GM19025 (cell line): ENCODE measurements around the gene OPCML.

Source experiments
- ATAC-seq: cut with Tn5 transposase; IDR thresholded peaks from one replicate; pipeline ENCODE4 v1.9.1; 2021; ENCODE audit warnings: mild to moderate bottlenecking, low read depth, moderate library complexity; ENCODE audit not compliant: unreplicated experiment

Gene OPCML

GRCh38 chr11:133418218-133418617 lies 114.1 kb downstream of the OPCML start:
- no peak for ATAC-seq

DNA sequence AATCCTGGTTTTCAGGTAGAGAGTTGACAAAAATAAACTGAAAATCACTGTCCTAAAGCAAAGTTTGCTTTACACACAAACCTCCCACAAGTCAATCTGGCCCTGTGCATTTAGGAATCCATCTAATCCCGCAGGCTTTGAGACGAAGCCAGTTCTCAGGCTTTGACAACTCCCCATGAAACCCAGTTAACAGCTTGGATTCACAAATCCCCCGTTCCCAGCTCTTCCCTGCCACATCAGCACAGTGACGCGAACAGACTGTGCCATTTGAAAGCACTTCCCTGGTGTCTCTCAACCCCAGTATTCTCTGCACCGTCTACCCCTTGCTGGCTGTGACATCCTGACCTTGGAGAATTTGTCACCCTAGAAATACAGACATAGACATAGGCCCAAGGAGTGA lies 117.8 kb downstream of the OPCML start:
- ATAC-seq = no peak

DNA sequence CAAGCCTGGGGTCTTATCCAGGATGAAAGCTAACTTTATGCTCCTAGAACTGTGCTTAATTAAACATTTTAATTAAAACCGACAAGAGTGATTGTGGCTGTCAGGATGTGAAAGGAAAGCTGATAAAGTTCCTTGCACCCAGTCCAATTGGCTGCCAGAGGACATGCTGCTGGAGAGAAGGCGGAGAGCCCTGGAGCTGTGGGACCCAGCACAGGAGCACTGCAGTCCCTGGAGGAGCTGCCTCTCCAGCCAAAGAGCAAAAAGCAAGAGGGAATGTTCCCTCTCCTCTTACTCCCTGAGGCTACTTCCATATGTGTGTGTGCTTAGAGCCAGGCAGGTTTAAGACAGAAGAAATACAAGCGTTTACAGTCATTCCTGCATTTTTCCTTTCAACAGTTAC lies 118.6 kb downstream of the OPCML start:
- ATAC-seq = no peak

GRCh38 chr11:133409799-133410198 lies 122.5 kb downstream of the OPCML start:
- no peak for ATAC-seq

DNA sequence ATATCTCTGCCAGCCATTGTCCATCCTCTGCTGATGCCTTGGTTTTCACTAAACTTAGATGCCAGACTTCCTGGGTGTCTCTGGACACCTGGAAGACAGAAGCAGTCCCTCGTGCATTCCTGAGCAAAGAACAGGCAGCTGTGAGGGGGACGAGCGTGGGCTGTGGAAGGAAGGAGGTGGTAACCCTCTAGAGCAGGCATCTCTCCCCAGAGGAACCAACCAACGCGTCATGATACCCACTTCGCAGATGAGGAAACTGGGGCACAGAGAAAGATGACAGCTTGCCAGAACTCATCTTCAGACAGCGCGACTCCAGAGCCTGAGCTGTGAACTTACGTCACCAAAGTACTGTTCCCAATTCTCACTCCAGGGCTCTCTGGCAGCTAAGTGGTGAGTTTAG lies 123.4 kb downstream of the OPCML start:
- ATAC-seq = no peak

- ATAC-seq = no peak
Measured at GRCh38 chr11:133408402-133408801, 123.9 kb downstream of the OPCML start.

DNA sequence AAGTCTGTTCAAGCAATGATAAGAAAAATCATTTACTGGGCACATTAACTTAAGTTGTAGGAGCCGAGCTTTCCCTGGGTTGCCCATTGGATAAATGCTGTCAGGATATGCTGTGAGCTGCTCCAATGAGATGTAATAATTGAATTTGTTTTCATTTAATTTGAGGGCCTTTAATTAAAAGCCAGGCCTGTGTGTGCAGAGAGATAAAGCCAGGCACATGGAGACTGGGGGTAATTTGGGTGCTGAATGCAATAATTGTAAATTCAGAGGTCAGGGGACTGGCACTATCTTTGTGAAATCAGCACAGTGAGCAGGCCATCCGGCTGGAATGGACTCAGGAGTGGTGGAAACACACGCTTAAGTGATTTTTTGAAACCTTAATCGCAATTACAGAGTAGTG lies 125.8 kb downstream of the OPCML start:
- no peak for ATAC-seq

DNA sequence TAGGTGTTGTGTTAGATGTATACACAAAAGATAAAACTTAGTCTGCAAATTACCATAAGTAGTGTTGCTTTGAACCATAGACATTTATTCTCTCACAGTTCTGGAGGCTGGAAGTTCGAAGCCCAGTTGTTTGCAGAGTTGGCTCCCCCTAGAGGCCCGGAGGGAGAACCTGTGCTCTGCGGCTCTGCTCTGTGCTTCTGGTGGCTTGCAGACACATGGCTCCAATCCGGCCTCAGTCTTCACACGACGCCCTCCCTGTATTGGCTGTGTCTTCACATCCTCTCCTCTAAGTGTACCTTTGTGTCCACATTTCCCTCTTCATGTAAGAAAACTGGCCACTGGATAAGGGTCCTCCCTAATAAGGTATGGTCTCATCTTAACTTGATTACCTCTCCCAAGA lies 128.4 kb downstream of the OPCML start:
- ATAC-seq = no peak

DNA sequence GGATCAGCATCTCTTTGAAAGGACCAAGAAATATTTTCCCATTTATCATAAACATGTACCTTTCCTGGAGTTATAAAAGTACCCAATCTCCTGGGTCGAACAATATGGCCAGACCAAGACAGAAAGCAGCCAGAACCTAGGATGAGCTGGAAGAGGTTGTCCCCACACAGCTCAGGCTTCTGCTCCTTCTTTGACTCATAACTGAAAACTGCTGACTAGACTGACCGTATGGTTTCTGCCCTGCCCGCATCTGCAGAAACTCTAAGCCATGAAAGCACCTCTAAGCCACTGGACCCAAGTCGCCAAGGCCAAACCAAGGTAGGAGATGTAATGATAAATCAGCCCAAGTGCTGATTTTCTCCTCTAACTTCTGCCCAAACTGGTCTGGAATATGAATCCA lies 129.8 kb downstream of the OPCML start:
- no peak for ATAC-seq

DNA sequence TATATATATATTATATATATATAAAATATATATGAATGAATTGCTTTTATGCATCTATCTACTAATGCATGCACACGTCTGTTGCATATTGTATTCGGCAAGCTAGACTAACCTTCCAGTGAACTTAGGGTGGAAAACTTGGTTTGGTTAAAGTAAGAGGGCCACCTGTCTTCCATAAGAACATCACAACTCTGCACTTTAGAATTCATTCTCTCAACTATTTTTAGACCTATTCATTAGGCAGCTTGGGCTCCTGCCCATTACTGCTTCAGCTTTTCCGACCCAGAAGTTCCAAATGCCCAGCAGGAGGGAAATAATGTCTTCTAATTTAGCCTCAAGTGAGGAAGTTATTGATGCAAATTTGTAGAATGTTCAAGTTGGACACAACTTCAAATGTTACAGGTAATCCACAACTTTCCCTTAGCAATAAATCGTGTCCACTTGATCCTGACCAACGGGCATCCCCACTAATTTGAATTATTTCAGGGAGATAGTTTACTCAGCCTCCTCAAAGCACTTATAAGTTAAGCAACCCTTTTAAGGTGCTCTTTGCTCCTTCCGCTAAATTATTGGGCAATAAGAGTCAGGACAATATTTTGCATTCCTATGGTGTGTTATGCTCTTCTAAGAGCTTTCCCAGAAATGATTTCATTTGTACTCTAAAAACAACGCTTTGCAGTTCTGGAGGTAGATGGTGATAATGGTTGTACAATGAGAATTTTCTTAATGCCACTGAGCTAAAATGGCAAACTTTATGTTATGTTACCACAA lies 132.3 kb downstream of the OPCML start:
- ATAC-seq = no peak

GRCh38 chr11:133399294-133399693 lies 133.0 kb downstream of the OPCML start:
- ATAC-seq = no peak

GRCh38 chr11:133390803-133391202 lies 141.5 kb downstream of the OPCML start:
- no peak for ATAC-seq

DNA sequence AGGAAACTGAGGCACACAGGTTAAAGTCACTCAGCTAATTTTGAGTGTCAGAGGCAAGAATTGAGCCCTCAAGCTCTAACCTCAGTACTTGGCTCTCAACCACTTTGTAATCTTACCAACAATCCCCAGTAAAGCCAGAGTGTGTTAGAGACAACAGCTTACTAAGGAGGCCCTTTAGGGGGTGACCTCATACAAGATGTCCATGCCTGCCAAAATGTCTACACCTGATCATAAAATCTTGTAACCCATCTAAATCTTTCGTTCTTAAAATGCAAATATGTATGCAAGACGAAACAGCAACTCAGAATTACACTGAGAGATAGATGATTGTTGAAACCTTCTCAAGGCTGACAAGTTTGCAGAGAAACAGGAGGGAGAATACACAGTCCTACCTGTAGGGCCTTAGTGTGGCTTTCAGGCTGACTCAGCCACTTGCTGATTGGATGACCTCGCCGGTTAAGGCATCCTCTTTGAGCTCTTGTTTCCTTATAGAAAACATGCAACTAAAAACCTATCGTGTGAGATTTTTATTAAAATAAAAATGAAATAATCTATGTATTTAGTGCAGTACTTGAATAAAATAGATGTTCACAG lies 143.2 kb downstream of the OPCML start:
- ATAC-seq = no peak

DNA sequence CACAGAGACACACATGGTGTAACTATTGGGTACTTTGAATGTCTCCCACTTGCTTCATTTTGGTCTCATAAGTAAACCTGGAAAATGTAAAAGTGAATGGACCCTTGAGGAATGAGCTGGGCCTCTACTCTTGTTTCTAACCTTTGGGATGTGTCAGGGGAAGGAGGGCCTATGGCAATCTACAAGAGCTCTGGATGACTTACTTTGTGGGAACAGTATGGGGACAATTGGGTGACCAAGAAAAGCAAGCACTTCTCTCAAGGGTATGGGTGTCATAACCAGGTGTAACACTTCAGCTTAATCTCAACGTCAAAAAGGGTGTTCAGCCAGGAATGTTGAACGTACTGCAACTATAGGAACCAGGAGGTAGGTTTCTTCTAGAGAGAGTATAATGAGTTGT lies 144.0 kb downstream of the OPCML start:
- no peak for ATAC-seq

- ATAC-seq = no peak
Measured at GRCh38 chr11:133386852-133387251, 145.4 kb downstream of the OPCML start.

DNA sequence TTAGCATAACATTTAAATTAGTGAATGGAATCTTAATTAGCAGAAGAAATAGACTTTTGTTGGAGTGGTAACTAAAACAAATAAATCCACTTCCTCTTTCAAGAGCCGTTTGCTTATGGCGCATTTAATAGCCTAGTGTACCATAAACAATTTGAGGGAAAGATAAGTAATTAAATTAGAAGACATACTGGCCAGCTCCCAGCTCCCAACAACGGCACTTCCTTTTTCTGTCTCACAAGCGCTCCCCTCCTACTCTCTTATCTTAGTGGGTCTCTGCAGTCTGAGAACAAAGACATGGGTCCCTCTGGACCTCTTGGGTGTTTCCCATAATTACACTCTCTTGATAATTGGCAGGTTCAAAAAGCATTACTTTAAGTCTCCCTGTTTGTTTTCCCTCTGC lies 146.0 kb downstream of the OPCML start:
- no peak for ATAC-seq

- no peak for ATAC-seq
Measured at GRCh38 chr11:133385781-133386180, 146.5 kb downstream of the OPCML start.

DNA sequence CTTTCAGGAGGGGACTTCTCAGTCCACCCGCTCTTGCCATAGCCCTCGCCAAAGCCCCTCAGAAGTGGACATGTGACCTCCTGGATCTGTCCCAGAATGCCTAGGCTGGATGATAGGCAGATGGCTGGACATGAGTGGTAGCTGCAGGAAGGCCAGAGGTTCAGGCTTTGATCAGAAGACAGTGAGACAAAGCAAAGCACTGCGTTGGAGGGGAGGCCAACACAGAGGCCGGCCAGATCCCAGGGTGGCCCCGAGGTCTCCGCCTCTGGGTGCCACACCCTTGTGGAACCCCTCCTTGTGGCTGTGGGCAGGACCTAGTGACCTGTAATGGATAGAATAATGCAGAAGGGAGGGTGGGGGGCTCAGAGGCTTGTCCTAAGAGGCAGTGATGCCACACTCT lies 147.6 kb downstream of the OPCML start:
- no peak for ATAC-seq

DNA sequence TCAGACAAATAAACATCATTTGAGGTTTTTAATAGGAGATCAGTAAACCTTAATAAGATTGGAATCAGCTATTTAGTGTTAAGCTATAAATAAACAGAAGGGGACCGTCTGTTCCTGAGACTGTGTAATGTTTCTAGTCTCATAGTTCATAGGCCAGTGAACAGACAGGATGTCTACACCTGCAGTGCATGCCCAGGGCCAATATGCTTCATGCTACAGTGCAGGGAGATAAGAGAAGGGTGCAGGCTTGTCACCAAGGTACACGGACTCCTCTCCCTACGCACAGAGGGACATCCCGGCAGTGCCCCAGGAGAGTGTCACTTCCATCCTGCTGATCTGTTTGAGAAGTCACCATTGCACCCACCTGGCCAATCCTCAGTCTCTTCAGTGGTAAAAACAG lies 148.6 kb downstream of the OPCML start:
- no peak for ATAC-seq

- ATAC-seq = no peak
Measured at GRCh38 chr11:133383201-133383600, 149.1 kb downstream of the OPCML start.

- no peak for ATAC-seq
Measured at GRCh38 chr11:133382131-133382812, 150.0 kb downstream of the OPCML start.

DNA sequence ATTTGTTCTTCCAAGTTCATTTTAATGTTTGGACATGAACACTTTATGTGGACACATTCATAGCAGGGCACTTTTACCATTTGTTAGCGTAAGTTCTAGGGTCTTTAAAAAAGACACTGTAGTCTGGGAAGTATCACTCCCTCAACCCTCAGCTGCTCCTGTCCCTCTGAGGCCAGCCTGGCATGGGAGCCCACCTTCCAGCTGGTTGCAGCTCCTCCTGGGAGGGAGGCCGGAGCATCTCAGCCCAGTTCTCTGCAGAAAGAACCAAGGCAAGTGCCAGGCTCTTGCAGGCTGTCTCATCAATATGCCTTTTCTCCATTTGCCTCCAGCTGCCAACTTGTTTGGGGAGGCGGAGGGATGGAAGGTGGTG lies 150.6 kb downstream of the OPCML start:
- ATAC-seq = no peak
